ENCODE results near the gene LRRC4B. TPM values are rescaled to one million over a fixed set of nuclear protein-coding genes. Genes with fewer than 3 reads are reported as not detected.
A peak's percentile ranks its signal among the peaks of the same experiment; 100 is the strongest.

The LRRC4B gene
- polyA plus RNA-seq, 4 donors, result 1.1 to 5.4 (median 3.2) TPM; not detected in 1

- no peak overlapping the region for H3K4me3 ChIP-seq (ENCODE audit: low read depth in 1 of 3, low read length in 3 of 3)
- H3K36me3 ChIP-seq (ENCODE audit: control insufficient read depth in 3 of 3, insufficient read depth in 2 of 3, low read depth in 1 of 3, low read length in 3 of 3), result peaks cover 0 to 60% (median 4%) of the 10 kb centered on the region in 3 donors
- 93 to 97% (median 96%) methylated on average over 14 to 16 of the region's 16 CpGs for WGBS, 3 donors
- H3K9me3 ChIP-seq (ENCODE audit: control insufficient read depth in 2 of 2, insufficient read depth in 1 of 2, low read depth in 1 of 2, low read length in 1 of 2), result peaks cover 0 to 20% of the 10 kb centered on the region in 2 donors
- no peak for FAIRE-seq
- H3K4me1 ChIP-seq (ENCODE audit: control insufficient read depth in 3 of 3, insufficient read depth in 2 of 3, low read depth in 1 of 3, low read length in 2 of 3), result peaks cover 5 to 7% (median 6%) of the 10 kb centered on the region in 3 donors
- DNase-seq, result no peak
- H3K27ac ChIP-seq (ENCODE audit: low read depth in 1 of 3, low read length in 2 of 3), result no peak overlapping the region
- no peaks in the 10 kb centered on the region for H3K27me3 ChIP-seq (ENCODE audit: control insufficient read depth in 3 of 3, insufficient read depth in 3 of 3, low read length in 3 of 3)
Measured at GRCh38 chr19:50479761-50480251, 88.4 kb downstream of the LRRC4B start.

DNA sequence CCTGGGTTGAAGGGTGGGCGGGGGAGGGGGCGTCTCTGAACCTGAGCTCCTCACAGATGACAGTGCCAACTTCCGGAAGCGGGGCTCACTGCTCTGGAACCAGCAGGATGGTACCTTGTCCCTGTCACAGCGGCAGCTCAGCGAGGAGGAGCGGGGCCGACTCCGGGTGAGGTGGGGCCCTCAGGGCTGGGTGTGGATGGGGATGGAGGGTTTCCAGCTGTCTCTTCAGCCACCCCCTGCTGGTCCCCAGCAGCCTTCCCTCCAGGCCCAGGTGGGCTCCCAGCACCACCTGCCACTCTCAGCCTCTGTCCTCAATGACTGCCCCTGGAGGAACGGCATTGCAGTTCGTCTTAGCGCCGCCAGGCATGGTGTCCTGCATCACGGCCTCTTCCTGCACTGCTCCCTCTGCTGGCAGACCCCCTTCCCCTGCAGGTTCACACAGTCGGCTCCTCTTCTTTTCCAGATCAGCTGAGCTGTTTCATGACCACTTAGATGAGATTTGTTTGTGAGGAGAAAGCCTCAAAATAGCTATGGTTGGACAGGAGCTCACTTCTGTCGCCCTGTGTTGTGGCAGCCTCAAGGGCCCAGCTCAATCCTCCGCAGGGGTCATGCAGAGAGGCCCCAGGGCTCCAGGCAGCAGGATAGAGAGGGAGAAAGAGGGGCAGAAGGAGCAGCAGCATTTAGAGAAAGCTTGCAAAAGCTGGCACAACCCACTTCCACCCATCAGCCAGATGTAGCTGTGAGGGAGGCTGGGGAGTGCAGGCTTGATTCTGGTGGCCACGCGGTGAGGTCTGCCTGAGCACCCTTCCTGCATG, 89.1 kb downstream of the LRRC4B start:
- H3K9me3 ChIP-seq (ENCODE audit: control insufficient read depth in 2 of 2, insufficient read depth in 1 of 2, low read depth in 1 of 2, low read length in 1 of 2), result peaks cover 0 to 20% of the 10 kb centered on the region in 2 donors
- 87 to 97% (median 94%) methylated on average over 18 to 19 of the region's 19 CpGs for WGBS, 3 donors
- peaks cover 5 to 7% (median 6%) of the 10 kb centered on the region in 3 donors for H3K4me1 ChIP-seq (ENCODE audit: control insufficient read depth in 3 of 3, insufficient read depth in 2 of 3, low read depth in 1 of 3, low read length in 2 of 3)
- H3K27me3 ChIP-seq (ENCODE audit: control insufficient read depth in 3 of 3, insufficient read depth in 3 of 3, low read length in 3 of 3), result no peaks in the 10 kb centered on the region
- H3K27ac ChIP-seq (ENCODE audit: low read depth in 1 of 3, low read length in 2 of 3), result no peak overlapping the region
- no peak overlapping the region for H3K4me3 ChIP-seq (ENCODE audit: low read depth in 1 of 3, low read length in 3 of 3)
- peaks cover 0 to 57% (median 4%) of the 10 kb centered on the region in 3 donors for H3K36me3 ChIP-seq (ENCODE audit: control insufficient read depth in 3 of 3, insufficient read depth in 2 of 3, low read depth in 1 of 3, low read length in 3 of 3)
- DNase-seq (no peak), FAIRE-seq (no peak)

- peaks cover 5 to 7% (median 6%) of the 10 kb centered on the region in 3 donors for H3K4me1 ChIP-seq (ENCODE audit: control insufficient read depth in 3 of 3, insufficient read depth in 2 of 3, low read depth in 1 of 3, low read length in 2 of 3)
- no peak overlapping the region for H3K4me3 ChIP-seq (ENCODE audit: low read depth in 1 of 3, low read length in 3 of 3)
- 95 to 96% (median 95%) methylated on average over 17 of the region's 17 CpGs for WGBS, 3 donors
- FAIRE-seq (no peak), DNase-seq (no peak)
- H3K36me3 ChIP-seq (ENCODE audit: control insufficient read depth in 3 of 3, insufficient read depth in 2 of 3, low read depth in 1 of 3, low read length in 3 of 3), result peaks cover 0 to 52% (median 4%) of the 10 kb centered on the region in 3 donors
- peaks cover 0 to 20% of the 10 kb centered on the region in 2 donors for H3K9me3 ChIP-seq (ENCODE audit: control insufficient read depth in 2 of 2, insufficient read depth in 1 of 2, low read depth in 1 of 2, low read length in 1 of 2)
- H3K27me3 ChIP-seq (ENCODE audit: control insufficient read depth in 3 of 3, insufficient read depth in 3 of 3, low read length in 3 of 3), result no peaks in the 10 kb centered on the region
- H3K27ac ChIP-seq (ENCODE audit: low read depth in 1 of 3, low read length in 2 of 3), result no peak overlapping the region
Measured at GRCh38 chr19:50477751-50478515, 90.3 kb downstream of the LRRC4B start.

- Histone ChIP-seq H3K4me1 (ENCODE audit: control insufficient read depth in 3 of 3, insufficient read depth in 2 of 3, low read depth in 1 of 3, low read length in 2 of 3) (peaks cover 5 to 7% (median 6%) of the 10 kb centered on the region in 3 donors), H3K4me3 (ENCODE audit: low read depth in 1 of 3, low read length in 3 of 3) (peak overlapping the region; percentile 82 to 99 (median 91)), H3K9me3 (ENCODE audit: control insufficient read depth in 2 of 2, insufficient read depth in 1 of 2, low read depth in 1 of 2, low read length in 1 of 2) (peaks cover 0 to 20% of the 10 kb centered on the region in 2 donors), H3K27me3 (ENCODE audit: control insufficient read depth in 3 of 3, insufficient read depth in 3 of 3, low read length in 3 of 3) (no peaks in the 10 kb centered on the region), H3K36me3 (ENCODE audit: control insufficient read depth in 3 of 3, insufficient read depth in 2 of 3, low read depth in 1 of 3, low read length in 3 of 3) (peaks cover 0 to 42% (median 4%) of the 10 kb centered on the region in 3 donors), H3K27ac (ENCODE audit: low read depth in 1 of 3, low read length in 2 of 3) (peak overlapping the region in 2 of 3 donors; percentile 82 to 96)
- no peak for FAIRE-seq
- 12 to 16% (median 15%) methylated on average over 19 to 20 of the region's 20 CpGs for WGBS, 3 donors
- no peak for DNase-seq
Measured at GRCh38 chr19:50476907-50477238, 91.4 kb downstream of the LRRC4B start.

- peaks cover 5 to 7% (median 6%) of the 10 kb centered on the region in 3 donors for H3K4me1 ChIP-seq (ENCODE audit: control insufficient read depth in 3 of 3, insufficient read depth in 2 of 3, low read depth in 1 of 3, low read length in 2 of 3)
- FAIRE-seq (no peak), DNase-seq (peak; percentile 93 to 97)
- H3K4me3 ChIP-seq (ENCODE audit: low read depth in 1 of 3, low read length in 3 of 3), result peak within 1 kb of the TSS; percentile 82 to 99 (median 91)
- peaks cover 0 to 20% of the 10 kb centered on the region in 2 donors for H3K9me3 ChIP-seq (ENCODE audit: control insufficient read depth in 2 of 2, insufficient read depth in 1 of 2, low read depth in 1 of 2, low read length in 1 of 2)
- H3K27me3 ChIP-seq (ENCODE audit: control insufficient read depth in 3 of 3, insufficient read depth in 3 of 3, low read length in 3 of 3), result no peaks in the 10 kb centered on the region
- peaks cover 0 to 37% (median 4%) of the 10 kb centered on the region in 3 donors for H3K36me3 ChIP-seq (ENCODE audit: control insufficient read depth in 3 of 3, insufficient read depth in 2 of 3, low read depth in 1 of 3, low read length in 3 of 3)
- 1 to 2% (median 1%) methylated on average over 48 to 58 of the region's 58 CpGs for WGBS, 3 donors
- peak within 1 kb of the TSS; percentile 81 to 96 (median 82) for H3K27ac ChIP-seq (ENCODE audit: low read depth in 1 of 3, low read length in 2 of 3)
Measured at GRCh38 chr19:50476224-50476906, 91.9 kb downstream of the LRRC4B start, which contains the start of the genes EMC10 and GARIN5A. Gene EMC10, plus strand, starts transcription at chr19:50476507. Its CDS starts 38 bp downstream, at chr19:50476545. Gene GARIN5A, minus strand, starts transcription at chr19:50476848. Its CDS starts 460 bp downstream, at chr19:50476388.

DNA sequence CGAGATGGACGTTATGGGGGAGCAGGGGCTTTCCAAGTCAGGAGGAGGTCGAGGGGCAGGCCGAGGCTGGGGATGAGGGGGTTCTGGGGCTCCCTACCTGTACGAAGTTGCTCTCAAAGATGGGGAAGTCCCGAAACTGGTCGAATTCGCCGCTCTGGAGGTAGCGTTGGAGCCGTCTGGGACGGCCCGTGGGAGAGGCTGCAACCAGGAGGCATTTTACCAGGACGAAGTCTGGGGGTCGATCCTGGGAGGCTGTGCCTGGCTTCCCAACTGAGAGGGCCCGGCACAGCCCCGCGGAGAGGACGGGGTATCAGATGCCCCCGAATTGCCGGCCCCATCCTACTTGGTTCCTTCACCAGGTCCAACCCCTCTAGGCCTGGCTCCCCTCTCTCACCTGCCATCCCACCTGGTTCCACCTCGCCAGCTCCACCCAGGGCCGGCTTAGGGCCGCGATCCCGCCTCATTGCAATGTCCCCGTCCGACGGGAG, 92.5 kb downstream of the LRRC4B start:
- DNase-seq, result no peak
- H3K27ac ChIP-seq (ENCODE audit: low read depth in 1 of 3, low read length in 2 of 3), result peak overlapping the region in 2 of 3 donors; percentile 82 to 96
- peaks cover 0 to 31% (median 4%) of the 10 kb centered on the region in 3 donors for H3K36me3 ChIP-seq (ENCODE audit: control insufficient read depth in 3 of 3, insufficient read depth in 2 of 3, low read depth in 1 of 3, low read length in 3 of 3)
- no peak for FAIRE-seq
- H3K9me3 ChIP-seq (ENCODE audit: control insufficient read depth in 2 of 2, insufficient read depth in 1 of 2, low read depth in 1 of 2, low read length in 1 of 2), result peaks cover 0 to 20% of the 10 kb centered on the region in 2 donors
- peak overlapping the region in 2 of 3 donors; percentile 91 to 99 for H3K4me3 ChIP-seq (ENCODE audit: low read depth in 1 of 3, low read length in 3 of 3)
- H3K4me1 ChIP-seq (ENCODE audit: control insufficient read depth in 3 of 3, insufficient read depth in 2 of 3, low read depth in 1 of 3, low read length in 2 of 3), result peaks cover 5 to 7% (median 6%) of the 10 kb centered on the region in 3 donors
- 72 to 80% (median 72%) methylated on average over 26 to 29 of the region's 29 CpGs for WGBS, 3 donors
- no peaks in the 10 kb centered on the region for H3K27me3 ChIP-seq (ENCODE audit: control insufficient read depth in 3 of 3, insufficient read depth in 3 of 3, low read length in 3 of 3)

DNA sequence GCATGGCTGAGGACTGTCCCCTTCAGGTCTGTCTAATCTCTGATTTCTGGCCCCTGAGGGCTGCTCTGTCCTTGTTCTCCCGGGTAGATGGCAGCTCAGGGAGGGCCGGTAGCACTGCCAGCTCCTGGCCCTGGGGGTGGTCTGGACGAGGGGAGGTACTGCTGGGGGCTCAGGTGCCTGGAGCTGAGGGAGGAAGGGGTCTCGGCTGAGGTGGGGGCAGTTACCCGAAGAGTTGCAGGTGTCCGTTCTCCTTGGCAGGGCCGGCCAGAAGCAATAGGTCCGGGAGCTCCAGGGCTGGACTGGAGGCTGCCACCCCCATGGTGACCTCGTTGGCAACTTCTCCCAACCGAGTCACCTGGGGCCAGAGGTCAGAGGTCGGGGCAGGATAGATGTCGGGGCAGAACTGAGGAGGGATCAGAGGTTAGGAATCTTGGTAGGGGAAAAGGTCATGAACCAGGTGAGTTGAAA, 93.1 kb downstream of the LRRC4B start:
- H3K27ac ChIP-seq (ENCODE audit: low read depth in 1 of 3, low read length in 2 of 3), result no peak overlapping the region
- H3K9me3 ChIP-seq (ENCODE audit: control insufficient read depth in 2 of 2, insufficient read depth in 1 of 2, low read depth in 1 of 2, low read length in 1 of 2), result peaks cover 0 to 20% of the 10 kb centered on the region in 2 donors
- H3K4me1 ChIP-seq (ENCODE audit: control insufficient read depth in 3 of 3, insufficient read depth in 2 of 3, low read depth in 1 of 3, low read length in 2 of 3), result peaks cover 5 to 7% (median 6%) of the 10 kb centered on the region in 3 donors
- no peak overlapping the region for H3K4me3 ChIP-seq (ENCODE audit: low read depth in 1 of 3, low read length in 3 of 3)
- 72 to 79% (median 74%) methylated on average over 12 of the region's 12 CpGs for WGBS, 3 donors
- H3K36me3 ChIP-seq (ENCODE audit: control insufficient read depth in 3 of 3, insufficient read depth in 2 of 3, low read depth in 1 of 3, low read length in 3 of 3), result peaks cover 0 to 25% (median 4%) of the 10 kb centered on the region in 3 donors
- FAIRE-seq (no peak), DNase-seq (no peak)
- no peaks in the 10 kb centered on the region for H3K27me3 ChIP-seq (ENCODE audit: control insufficient read depth in 3 of 3, insufficient read depth in 3 of 3, low read length in 3 of 3)

Data from small intestine (tissue), 7 donors.